Uterus (tissue), 2 donors: ENCODE measurements around the gene PKM.

ENCODE experiments used
- POLR2A ChIP-seq, 2 donors: fragments of 450-650 bp; IDR thresholded peaks; one replicate each; pipeline ENCODE4 v1.6.1; 2016; ENCODE audit warnings: antibody characterized with exemption in 2 of 2, mild to moderate bottlenecking in 1 of 2, moderate library complexity in 1 of 2
- TF ChIP-seq, protein P1 (sequence below), 4 experiments: fragments of 200-600 bp in 2 of 4; fragments of 450-650 bp in 2 of 4; sonication (generic) in 2 of 4; IDR thresholded peaks; one replicate each; pipeline ENCODE4 v1.5.1; 2016 to 2019; ENCODE audit warnings: antibody characterized with exemption in 4 of 4, mild to moderate bottlenecking in 2 of 4, moderate library complexity in 1 of 4

- TF ChIP-seq, protein P1, sequence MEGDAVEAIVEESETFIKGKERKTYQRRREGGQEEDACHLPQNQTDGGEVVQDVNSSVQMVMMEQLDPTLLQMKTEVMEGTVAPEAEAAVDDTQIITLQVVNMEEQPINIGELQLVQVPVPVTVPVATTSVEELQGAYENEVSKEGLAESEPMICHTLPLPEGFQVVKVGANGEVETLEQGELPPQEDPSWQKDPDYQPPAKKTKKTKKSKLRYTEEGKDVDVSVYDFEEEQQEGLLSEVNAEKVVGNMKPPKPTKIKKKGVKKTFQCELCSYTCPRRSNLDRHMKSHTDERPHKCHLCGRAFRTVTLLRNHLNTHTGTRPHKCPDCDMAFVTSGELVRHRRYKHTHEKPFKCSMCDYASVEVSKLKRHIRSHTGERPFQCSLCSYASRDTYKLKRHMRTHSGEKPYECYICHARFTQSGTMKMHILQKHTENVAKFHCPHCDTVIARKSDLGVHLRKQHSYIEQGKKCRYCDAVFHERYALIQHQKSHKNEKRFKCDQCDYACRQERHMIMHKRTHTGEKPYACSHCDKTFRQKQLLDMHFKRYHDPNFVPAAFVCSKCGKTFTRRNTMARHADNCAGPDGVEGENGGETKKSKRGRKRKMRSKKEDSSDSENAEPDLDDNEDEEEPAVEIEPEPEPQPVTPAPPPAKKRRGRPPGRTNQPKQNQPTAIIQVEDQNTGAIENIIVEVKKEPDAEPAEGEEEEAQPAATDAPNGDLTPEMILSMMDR (IDR thresholded peaks at IDR 0.05): no peak
- TF ChIP-seq POLR2A (IDR thresholded peaks at IDR 0.05): no peak
Measured at GRCh38 chr15:72233769-72234168, 2.8 kb upstream of the PKM start.
